HG02763 (cell line): ENCODE measurements around the gene SEMA3A.

ENCODE experiments used
- ATAC-seq: cut with Tn5 transposase; IDR thresholded peaks from one replicate; pipeline ENCODE4 v1.9.1; 2021; ENCODE audit warnings: mild to moderate bottlenecking, moderate library complexity; ENCODE audit not compliant: unreplicated experiment

Gene SEMA3A

DNA sequence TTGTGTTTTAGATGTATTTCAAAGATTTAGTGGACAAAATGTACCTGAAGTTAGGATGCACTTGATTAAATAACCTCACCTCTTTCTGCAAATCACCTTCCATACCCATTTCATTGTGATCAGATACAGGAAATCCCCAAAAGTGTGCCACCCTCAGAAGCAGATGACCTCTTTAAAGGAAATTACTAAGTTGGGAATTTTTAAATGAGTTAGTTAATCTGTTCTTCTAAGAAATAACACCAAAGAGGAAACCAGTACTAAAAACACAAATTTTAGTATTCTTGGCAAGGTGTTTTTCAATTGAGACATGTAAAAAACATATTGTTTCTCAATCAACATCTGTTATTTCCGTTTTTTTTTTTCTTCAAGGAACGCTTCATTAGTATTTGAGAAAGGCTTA is 4.6 kb upstream of the SEMA3A start:
- ATAC-seq = no peak

DNA sequence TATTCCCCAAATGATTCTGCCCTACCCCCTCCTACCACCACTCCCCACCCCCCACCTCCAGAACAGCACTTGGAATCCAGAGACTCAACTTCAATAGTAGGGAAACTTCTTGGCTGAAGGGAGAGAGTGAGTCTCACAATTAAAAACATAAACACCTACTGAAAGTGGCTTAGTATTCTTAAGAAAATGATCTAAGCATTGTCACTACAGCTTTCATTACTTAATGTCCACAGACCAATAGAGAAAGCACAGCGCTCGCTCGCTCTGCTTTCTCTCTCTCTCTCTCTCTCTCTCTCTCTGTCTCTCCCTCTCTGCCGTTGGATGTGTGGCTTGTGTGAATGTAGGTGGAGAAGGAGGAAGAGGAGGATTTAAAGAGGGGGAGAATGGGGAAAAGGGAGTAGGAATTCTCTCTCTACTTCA is 1.5 kb upstream of the SEMA3A start:
- ATAC-seq = no peak

DNA sequence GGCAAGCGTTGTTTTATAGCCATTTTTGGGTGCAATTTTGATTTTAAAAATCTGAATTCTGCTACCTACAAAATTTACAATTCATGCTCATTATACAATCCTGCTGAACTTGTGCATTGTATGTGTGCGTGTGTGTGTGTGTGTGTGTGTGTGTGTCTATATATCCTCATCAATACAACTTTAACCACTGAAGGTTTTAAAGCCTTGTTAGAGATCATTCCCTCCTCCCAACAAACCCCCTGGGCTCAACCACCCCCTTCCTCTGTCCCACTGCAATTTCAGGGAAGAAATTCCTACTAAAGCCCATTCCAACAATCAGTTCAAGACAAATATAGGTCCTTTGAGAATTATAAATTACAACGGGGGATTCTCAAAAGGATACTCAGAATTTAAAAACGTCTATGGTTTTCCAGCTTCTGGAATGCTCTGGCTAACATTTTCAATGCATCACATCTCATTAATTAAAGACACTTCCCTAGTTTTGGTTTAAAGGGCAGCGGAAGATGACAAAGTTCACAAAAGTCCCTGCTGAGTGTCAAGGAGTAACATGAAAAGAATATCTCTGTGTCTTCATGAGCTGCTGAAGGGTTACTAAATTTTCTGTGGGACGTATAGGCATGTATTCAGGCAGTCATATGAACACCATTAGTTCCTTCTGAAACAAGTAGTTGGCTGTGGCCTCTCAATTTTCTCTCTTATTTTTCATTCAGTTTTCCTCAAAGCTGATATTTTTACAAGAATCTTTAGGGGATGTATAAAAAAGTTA is 889 bp upstream of the SEMA3A start:
- no peak for ATAC-seq

DNA sequence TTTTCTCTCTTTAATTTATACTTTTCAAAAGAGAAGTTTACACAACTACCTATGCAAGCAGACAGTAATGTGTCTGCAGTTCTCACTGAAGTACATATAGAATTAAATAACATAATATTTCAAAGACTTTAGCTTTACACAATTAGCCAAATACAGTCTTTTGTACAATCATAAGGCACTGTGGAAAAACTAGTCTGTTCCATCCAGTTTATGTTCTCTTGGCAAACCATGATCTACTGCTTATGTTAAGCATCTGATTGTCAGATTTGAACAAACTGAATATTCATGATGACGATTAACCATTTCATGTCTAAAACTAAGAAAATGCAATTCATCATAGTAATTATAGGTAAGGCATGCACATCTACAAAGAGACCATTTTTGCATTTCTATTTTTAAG is 842 bp downstream of the SEMA3A start:
- ATAC-seq = no peak

DNA sequence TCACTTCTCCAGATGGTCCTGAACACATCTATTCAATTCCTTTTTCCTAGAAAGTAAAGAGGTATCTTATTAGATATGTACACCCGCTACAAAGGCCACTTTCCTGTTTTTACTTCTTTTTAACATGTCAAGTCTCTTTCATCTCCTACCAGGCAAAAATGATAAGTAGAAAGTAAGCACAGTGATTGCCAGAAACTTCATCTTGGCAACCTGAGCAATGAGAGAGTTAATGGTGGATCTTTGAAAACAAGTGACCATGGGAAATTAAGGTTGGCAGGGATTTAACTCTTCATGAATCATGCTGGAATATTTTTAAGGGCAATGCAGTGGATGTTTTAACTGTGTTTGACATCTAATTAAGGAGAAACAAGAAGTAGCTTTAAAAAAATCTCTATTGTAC is 2.7 kb downstream of the SEMA3A start:
- no peak for ATAC-seq

DNA sequence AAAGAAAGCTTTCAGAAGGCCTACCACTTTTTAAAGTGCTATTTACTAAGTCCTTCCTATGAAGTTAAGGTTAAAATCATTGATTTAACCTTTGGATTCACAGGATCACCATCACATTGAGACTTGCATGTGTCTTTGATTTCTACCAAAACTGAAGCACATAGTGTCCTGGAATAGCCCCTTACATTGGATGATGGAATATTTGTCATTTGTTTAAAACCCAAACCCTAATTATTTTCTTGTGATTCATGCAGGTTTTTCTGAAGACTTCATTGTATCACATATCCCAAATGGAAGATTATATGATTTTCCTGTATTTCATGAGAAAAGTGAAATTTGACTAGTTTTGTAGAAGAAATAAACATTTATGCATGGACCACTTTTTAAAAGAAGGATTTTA is 3.3 kb downstream of the SEMA3A start:
- ATAC-seq = no peak

DNA sequence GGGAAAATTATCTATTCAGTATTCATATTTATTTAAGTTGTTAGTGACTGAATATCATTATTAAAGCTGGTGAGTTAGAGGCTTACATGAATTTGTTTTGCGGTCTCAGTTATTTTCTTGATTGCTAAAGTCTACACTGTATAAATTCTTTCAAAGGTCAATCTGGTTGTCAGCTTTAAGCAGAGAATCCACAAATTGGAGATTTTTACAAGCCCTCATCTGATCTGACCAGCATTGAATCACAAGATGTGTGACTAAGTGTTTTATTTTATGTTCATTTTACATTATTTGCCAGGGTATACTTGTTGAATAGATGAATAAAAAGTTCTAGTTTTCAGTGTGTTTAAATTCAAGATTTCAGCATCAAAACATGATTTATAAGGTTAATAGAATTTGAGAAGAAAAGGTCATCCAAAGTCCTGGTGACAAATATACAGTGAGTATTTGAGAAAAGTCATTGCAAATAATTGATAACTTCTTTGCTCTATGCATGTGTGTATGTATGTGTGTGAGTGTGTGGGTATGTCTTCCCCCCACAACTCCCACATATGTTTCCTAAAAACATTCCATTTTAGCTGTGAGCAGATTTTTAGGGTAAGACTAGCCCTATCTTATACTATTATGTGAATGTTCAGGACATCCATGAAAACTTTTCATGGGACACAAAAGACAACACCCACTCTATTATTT is 4.4 kb downstream of the SEMA3A start:
- ATAC-seq = no peak

DNA sequence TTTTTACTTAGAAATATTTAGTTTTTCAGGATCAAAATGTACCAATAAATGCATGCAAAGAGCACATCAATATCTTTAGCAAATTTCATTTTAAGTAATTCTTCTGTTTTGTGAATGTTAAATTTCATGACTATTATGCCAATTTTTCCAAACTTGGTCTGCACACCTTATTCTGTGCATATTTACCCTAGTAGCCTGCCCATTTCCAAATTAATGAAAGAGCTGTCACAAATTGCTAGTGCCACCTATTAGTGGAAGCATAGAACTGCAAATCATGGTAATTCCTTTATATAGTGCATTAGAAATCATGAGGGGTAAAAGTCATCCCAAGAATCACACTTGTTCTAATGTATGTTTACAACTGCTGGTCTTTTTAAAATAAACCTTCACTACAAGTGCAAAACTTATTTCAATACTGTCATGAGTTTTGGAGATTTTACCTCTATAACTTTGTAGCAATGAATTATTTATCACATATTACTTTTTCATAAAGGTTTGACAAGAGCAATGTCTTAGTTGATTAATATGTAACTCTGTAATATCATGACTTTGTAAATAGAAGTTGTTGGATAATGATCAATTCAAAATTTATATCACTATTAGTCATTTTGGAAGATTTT is 5.7 kb downstream of the SEMA3A start:
- no peak for ATAC-seq

DNA sequence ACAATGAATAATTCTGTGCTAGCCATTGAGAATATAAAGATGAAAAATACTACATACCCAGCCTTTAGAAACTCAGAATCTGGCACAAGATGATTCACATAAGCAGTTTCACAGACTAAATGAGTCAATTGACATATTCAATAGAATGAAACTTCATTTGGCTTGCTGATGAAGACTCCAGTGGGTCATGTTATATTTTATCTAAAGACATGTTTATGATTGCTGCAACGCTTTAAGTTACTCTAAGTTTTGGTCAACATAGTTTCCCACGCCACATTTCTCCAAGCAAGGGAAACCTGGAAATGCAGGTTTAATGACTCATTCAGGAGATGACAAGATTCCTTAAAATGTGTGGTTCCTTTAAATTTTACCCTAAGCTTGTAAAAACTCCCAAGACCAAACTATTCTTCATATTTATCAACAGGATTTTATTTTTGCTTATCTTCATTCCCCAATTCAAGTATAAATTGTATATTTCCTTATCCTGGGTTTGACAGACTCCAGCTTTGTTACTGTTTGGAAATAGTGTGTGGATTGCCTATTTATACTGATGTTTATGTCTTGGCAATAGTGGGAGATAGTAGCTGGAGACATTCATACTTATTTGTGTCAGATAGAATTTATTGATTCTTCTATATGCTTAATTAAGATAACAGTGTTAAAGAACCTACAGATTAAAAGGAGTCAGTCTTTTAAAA is 6.6 kb downstream of the SEMA3A start:
- ATAC-seq = no peak

DNA sequence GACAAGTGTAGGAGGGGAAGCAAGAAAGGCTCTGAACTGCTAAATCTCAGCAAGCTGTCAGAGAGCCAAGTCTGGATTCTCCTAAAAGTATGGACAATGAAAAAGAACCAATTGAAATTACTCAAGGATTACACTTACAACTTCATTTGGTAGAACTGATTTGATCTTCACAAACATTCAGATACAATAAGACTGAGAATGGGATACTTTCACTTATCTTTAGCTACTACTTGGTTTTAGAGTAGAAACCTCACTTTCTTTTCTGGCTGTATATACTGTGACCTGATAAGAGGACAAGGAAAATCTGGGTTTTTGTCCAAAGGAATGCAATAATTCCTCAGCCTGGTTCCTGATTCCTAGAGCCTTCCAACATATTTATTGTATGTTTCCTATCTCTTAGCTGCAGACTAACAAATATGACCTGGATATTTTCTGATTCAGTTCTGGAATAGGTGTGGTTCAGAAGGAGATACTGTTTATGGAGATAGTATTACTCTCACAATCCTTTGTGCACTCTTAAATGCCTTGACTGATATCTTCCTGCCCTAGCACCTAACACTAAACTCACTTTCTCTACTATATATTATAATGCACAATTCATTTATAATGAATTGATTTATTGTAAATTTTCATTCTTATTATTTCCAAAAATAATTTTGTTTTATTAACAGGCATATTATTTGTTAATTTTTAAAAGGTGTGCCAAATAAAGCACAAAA is 7.3 kb downstream of the SEMA3A start:
- ATAC-seq = no peak

DNA sequence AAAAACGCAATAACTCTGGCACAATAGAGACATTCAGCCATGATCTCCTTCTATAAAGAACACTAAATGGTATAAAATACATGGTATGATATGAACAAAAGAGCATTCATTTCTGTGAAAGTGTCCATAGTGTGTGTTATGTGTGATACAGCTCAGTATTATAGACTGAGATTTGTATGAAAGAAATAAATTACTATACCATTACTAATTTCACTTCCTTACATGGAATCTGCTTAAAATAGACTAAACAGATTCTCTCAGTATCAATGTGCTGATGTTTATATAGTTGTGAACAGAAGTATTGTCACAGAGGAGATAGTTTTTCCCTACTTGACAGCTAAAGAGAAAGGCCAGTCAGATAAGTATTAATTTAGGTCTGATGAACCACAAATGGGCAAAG is 10.8 kb downstream of the SEMA3A start:
- no peak for ATAC-seq

DNA sequence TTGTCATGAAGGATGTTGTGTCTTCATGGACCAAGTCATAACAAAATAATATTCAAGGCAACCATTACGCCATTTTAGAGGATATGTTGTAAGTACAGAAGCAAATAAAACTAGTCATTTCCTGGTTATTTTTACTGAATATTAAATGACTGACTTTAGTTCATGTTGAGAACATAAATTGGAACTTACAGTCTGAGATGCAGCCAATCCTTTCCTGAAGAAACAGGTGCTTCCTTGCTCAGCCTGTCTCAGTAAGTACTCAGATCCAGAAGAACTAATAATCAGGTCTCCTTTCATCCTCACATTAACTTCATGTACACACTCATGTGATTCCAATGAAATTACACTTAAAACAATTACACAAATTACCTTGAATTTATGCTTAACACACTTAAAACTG is 12.3 kb downstream of the SEMA3A start:
- ATAC-seq = no peak

DNA sequence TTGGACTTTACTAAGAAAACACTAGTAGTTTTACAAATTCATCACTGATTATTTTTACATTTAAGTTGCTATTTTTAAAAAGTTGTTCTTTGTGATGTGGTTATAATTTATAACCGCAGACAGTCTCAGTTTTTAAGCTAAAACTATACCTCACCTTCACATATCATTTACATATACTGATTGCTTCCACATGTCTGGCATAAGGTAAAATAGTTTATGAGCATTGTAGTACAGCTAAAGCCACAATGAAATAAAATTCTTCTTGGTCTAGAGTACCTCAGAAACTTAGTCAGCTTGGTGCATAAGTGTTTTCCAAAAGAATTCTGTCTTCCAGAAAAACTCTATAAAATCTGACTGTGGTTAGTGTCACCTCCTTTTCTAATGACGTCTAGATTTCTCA is 13.0 kb downstream of the SEMA3A start:
- ATAC-seq = no peak

DNA sequence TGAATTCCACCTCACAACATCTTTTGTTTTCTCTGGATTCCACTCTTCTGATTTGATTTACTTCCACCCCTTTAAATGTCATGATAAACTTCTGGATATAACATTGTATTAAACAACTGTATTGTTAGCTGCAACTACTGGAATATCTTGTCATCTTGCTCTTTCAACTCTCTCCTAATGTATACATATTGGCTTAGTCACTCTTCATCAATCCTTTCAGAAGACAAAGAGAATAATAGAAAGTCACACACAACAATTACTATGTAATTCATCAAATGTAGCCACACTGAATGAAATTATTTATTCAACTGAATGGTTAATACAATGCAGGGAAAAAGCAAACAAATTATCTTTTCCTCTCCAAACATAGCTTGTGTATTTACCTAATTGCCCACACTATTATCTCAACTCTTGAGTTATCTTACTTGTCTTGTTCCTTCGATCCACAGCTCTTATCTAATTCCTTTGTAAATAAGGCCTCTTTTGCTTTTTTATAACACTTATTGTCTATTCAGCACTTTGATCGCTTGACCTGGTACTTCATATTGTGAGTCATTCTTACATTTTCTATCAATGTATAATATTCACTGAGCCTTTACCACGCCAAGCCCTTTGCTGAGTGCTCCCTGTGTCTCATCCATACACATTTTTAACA is 16.7 kb downstream of the SEMA3A start:
- ATAC-seq = no peak

DNA sequence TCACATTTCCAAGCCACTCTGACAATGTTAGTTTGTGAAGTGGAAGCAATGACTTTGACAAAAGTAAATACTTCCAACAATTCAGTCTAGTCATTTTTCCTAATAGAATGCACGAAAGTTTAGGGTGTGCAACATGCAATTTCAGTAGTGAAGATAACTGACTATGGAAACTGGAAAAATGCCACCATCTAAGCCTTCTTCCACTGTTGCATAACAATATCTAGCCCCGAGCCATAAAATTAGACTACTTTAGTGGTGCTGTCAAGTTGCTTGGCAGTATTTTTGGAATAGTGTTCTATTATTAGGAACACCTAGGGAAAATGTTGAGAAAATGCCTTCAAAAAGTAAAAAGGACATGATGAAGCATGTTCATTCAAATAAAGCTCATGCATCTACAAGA is 17.9 kb downstream of the SEMA3A start:
- no peak for ATAC-seq

DNA sequence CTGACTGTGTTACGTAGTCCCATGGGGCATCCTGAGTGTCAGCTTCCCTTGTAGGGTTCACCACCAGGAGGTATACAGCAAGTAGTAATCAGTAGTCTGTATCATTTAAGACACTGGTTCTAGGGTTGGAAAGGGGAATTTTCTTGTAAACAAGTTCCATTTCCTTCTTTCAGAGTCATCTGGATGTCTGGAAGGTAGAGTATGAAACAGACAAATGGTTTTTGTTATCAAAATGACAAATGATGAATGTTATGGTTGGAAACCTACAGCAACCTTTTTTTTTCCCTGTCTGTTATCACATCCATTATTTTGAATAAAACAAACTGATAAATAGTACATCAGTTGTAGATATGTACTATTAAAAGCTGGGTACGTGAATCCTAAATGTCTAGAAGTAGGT is 19.1 kb downstream of the SEMA3A start:
- ATAC-seq = no peak

DNA sequence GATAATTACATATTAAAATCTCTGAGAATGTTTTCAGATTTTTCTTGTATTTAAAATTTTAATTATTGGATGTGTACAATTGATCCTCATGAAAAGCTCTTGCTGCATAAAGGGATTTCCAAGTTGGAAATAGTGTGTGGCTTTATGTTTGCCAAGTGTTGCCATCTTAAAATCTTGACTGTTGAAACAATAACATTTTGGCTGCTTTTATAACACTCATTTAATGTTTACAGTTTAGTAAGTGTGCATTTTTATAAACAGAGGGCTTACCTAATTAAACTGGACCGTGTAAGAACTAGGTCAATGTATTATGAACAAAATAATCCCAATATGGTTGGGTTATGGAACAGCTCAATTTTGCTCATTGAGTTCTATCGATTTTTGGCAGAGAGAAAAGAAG is 23.9 kb downstream of the SEMA3A start:
- ATAC-seq = no peak

DNA sequence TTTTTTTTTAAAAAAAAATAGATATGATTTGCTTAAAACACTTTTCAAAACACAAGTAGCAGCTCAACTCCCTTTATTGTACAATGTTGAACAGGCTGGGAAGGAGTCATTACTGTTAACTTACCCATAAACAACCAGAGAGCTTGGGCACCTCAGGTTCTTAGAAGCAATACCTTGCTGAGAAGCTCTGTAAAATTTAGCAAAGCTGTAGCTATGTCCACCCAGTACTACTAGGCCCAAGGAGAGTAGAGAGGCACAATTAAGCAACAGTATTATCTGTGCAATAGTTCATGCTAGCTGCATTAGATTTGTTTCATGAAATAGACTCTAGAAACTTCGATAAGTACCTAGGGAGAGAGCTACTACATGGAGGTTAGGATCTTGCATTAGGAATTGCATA is 32.0 kb downstream of the SEMA3A start:
- no peak for ATAC-seq

DNA sequence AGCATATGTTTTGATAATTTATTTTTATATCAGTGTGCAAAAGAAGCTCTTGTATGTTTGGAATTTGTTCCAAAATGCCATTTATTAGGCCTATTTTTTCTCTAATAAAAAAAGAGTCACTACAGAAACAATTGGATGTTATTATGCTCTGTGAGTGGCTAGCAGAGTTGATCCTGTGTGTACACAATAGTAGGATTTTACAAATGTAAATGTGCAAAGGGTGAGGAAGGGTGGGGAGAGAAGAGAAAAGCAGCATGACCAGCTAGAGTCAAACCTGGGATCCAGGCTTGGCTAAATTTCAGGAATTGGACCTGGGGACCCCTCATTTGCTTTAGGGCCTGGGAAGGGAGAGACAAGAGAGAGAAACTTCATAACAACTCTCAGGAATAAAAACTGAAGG is 32.5 kb downstream of the SEMA3A start:
- ATAC-seq = no peak

DNA sequence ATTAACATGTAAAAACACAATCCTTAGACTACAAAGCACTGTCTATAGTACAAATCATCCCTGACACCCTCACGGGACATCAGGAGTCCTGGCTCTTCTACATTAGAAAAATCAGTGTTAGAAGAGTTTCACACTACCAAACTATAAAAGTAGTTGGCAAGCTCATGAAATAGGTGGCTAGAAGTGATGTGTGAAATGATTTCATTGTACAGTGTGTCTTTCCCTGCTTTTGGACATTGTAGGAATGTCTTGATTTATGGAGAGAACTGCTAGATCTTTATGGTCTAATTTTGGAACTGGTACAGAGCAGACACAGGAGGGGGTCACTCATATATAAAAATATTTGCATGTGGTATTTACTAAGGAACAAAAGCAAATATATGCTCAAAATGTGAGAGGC is 33.2 kb downstream of the SEMA3A start:
- no peak for ATAC-seq

DNA sequence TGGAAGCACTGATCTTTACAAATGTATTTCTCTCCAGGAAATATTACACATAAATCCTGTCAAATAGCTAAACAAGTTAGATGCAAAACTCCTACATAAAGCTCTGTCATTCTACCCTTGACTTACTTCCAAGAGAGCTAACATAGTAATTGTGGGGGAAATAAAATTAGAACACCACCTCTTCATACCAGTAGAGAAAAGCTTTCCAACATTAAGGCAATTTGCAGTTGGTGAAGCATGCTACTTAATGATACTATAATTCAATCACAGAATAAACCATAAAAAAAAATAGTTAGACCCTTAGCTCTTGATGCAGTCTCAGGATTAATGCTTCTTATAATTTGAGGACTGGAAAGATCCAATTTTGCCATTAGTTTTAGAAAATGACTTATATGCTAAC is 35.2 kb downstream of the SEMA3A start:
- no peak for ATAC-seq
